OCI-M2 (cell line): ENCODE results near the gene MCUR1.
"Not testable (repeated sequence)": the region's sequence is repeated elsewhere in the genome, so short reads cannot be mapped to it uniquely, and the experiment has no call there.

Experiments
- DNase-seq: peaks from one replicate; lab custom pipeline; 2025; ENCODE audit not compliant: unreplicated experiment; lab: John Stamatoyannopoulos, UW

MCUR1 gene

DNA sequence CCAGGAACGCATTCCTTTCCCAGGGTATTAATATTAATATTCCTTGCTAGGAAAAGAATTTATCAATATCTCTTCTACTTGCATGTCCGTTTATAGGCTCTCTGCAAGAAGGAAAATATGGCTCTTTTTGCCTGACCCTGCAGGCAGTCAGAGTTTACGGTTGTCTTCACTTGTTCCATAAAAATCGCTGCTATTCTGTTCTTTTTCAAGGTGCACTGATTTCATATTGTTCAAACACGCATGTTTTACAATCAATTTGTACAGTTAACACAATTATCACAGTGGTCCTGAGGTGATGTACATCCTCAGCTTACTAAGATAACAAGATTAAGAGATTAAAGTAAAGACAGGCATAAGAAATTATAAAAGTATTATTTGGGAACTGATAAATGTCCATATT, 15.1 kb upstream of the MCUR1 start:
- not testable (repeated sequence) for DNase-seq

DNA sequence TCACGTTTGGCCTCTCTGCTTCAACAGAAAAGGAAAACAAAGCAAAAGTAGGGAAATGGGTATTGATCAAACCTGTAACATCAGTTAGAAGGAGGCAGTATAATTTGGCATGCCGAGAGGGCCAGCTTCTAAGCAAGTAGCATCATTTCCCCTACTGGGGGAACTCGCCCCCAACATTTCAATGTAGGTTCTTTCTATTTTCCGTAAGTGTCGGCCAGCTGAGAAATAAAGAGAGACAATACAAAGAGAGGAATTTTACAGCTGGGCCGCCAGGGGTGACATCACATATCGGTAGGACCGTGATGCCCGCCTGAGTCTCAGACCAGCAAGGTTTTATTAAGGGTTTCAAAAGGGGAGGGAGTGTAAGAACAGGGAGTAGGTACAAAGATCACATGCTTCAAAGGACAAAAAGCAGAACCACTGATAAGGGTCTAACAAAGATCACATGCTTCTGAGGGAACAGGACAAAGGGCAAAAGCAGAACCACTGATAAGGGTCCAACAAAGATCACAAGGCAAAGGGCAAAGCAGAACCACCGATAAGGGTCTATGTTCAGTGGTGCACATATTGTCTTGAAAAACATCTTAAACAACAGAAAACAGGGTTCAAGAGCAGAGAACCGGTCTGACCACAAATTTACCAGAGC, 14.4 kb upstream of the MCUR1 start:
- not testable (repeated sequence) for DNase-seq

DNA sequence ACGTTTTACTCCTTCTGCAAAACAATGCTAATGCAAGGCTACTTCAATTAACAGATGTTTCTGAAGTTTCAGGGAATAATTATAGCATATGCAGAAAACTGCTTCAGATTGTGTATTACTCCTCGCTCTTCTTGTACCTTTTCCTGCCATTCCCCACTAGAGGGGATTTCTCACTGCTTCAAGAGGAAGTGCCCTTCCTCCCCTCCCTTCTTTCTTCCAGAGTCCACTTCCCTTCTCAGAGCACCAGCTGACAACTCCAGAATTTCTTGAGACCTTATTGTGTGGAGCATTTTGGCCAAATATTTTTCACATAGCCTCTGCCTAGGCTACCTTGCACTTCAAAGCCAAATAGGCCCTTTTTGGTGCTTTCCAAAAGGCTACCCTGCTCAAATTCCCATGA, 12.7 kb upstream of the MCUR1 start:
- no peak for DNase-seq

DNA sequence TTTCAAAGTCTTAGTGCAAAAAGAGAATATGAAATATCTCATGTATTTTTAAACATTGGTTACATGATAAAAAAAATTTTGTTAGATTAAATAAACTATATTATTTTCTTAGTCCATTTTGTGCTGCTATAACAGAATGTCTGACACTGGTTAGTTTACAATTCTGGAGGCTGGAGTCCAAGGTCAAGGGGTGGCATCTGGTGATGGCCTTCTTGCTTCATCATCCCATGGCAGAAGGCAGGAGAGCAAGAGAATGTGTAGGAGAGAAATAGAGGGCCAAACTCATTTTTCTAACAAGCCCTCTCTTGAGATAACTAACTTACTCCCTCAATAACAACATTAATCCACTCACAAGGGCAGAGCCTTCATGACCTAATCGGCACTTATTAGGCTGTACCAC, 11.5 kb upstream of the MCUR1 start:
- no peak for DNase-seq

DNA sequence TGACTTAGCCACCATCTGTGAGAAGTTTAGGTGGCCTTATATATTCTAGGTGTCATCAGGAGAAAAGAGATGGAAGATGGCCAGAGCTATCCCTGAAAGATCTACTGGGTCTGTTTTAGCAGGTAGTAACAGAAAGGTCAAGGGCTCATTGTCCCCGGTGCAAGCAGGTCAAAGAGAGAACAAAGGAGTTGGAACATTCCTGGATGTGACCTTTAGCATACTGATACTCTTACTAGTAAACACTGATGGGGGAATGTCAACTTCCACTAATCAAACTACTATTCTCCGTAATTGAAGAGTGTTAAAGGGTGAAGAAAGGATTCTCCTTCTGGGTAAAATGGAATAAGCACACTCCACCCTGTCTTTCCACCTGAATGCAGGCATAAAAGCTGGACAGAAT, 4.0 kb upstream of the MCUR1 start:
- DNase-seq: no peak

DNA sequence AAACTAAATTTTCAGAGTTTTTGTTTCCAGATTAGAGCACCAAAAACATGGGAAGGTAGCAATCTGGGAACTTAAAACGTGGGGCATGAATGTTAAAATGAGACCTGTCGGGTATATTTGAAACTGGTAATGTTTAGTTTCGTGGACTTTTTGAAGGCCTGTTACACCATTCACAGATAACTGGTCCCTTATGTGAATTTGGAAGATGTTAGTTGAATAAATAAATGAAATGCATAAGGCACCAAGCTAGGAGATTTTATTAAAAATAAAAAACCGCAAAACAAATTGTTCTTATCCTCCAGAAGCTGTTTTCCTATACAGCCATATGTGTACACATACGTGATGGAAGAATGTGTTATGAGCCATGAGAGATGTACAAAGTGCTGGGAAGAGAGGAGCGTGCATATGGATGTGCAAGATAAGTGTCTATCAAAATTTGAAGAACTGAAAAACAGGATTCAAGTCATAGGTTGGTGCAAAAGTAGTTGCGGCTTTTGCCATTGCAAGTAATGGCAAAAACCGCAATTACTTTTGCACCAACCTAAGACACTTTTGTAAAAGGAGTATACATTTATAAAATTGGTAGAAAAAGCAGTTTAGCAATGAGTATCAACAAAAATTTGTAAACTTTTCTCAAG, 700 bp upstream of the MCUR1 start:
- DNase-seq: no peak

DNA sequence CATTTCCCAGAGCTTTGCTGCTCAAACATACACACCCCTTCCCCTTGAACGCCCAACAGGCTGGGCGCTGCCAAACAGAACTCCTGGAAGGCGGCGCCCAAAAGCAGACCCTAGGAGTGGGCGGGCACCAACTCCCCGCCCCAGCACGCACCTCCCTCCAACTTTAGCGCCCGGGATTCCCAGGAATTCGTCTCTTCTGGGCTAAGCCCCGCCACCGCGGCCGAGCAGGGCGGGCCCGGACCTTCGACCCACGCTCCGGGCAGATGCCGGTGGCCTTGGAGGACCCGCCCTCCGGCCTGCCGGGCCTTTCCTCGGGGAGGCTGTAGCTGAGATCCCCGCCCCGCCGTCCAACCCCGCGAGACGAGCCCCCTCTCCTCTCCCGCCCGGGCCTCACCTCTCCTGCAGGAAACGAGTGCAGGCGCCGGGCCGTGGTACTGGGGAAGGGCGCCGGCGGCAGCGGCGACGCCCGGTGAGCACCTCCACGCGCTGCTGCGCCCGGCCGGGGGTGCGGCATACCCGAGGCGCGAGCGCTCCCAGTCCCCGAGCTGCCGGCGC, 659 bp downstream of the MCUR1 start:
- no peak for DNase-seq

DNA sequence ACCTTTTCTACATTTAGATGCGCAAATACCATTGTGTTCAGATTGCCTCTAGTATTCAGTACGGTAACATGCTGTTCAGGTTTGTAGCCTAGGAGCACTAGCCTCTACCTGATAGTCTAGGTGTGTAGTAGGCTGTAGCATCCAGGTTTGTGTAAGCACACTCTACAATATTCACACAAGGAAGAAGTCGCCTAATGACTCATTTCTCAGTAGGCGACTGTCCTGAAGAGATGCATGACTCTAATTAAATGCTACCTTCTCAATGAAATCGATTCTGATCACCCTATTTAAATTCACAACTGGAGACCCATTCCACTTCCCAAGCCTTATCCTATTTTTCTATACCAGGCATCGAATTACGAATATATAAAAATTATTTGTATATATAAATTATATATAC, 1.3 kb downstream of the MCUR1 start:
- DNase-seq: no peak

DNA sequence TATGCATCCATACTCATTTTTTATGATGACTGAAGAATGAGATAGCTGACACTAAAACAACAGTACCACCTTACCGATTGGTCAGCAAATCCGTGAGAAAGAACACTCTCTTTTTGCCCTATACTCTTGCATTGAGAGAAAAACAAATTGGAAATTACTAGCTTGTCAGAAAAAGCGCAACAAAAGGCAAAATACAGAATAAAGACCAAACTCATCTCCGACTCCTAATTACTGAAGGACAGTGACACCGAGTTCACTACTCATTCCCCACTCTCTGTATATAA, 2.1 kb downstream of the MCUR1 start:
- DNase-seq: no peak

DNA sequence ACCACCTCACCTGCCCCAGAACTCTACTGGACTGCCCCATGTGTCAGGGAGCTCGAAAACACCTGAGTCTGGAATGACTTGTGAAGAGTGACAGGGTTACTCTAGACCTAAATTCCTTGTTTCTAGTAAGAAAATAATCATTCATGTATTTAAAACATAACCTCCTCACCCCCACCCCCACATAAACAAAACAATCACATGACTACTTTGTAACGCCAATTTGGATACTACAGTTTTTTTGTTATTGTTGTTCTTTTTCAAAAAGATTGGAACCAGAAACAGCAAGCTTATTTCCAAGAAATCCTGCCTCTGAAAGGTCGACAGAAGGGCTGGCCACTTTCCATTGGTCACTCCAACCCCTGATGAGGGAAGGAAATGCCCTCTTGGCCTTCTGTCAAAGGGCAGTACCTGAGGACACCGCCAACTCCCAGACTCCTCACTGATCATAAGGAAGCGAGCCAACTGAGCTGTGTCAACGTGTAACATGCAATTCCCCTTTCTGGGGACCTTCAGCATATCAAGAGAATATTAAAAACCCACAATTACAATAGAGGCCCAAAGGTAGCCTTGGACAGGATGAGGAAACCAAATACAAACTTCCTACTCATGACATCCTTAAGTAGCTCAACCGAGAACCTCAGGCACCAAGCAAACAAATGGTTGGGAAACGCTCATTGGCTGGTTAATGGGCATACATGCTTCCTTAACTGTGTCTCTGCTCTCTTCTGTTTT, 2.6 kb downstream of the MCUR1 start:
- DNase-seq: no peak

DNA sequence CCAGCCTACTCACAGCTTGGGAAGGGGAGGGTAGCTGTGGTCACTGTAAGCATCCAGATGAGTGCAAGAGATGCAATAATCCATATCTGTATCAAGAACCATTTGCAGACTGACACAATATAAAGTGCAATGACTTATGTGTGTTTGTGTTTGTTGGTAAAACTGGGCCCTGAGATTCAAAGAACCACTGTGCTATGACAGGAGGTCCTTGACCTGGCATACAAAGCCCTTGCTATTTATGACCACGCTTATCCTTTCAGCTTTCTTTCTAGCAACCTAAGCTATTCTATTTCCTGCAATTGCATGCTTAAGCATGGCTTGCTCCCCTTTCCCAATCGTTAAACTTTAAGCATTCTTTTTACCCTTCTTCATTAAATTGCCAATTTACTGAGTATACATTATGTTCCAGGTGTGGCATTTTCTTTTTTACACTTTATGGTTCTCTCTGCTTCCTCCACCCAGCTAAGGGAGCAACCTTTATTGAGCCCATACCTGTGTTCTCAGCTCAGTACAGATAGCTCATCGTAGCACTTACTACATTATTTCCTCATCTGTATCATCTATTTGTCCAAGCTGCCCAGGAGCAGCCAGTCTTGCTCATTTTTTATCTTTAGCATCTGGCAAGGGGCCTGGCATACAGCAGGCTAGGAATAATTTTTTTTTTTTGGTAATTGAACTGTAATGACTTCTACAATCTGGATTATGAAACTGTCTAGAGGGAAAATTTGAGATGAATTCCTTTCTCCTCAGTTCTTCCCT, 3.5 kb downstream of the MCUR1 start:
- no peak for DNase-seq

DNA sequence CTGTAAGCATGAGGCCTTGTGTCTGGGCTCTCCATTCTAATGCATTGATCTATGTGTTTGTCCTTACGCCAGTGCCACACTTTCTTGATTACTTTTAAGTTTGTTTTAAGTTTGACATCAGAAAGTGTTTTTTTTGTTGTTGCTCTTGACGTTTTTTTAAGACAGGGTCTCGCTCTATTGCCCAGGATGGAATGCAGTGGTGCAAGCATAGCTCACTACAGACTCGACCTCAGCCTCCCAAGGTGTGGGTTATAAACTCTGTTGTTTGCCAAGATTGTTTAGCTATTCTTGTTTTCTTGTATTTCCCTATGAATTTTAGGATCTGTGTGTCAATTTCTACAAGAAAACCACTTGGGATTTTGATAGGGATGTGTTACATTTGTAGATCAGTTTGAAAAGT, 5.6 kb downstream of the MCUR1 start:
- DNase-seq: no peak

DNA sequence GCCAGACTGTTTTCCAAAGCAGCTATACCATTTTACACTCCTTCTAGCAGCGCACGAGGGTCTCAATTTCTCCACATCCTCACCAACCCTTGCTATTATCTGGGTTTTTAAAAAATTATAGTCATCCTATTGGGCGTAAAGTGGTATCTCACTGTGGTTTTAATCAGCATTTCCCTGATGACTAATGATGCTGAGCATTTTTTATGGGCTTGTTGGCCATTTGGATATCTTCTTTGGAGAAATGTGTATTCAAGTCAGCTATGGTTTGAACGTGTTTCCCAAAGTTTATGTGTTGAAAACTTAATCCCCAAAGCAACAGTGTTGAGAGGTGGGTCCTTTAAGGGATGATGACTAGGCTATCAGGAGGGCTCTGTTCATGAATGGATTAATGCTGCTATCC, 6.7 kb downstream of the MCUR1 start:
- no peak for DNase-seq

DNA sequence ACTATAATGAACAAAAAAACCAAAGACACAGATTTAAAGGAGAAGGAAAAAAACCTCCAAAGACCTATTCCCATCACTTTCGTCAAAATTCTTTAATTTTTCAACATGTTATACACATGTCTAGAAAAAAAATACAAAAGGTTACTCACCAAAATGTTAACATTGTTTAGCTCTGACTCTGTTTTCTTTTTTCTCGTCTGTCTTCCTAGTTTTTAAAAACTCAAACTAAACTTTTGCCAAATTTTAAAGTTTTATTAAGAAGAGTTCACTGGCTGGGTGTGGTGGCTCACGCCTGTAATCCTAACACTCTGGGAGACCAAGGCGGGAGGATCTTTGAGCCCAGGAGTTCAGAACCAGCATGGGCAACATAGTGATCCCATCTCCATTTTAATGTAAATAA, 10.8 kb downstream of the MCUR1 start:
- DNase-seq: no peak

DNA sequence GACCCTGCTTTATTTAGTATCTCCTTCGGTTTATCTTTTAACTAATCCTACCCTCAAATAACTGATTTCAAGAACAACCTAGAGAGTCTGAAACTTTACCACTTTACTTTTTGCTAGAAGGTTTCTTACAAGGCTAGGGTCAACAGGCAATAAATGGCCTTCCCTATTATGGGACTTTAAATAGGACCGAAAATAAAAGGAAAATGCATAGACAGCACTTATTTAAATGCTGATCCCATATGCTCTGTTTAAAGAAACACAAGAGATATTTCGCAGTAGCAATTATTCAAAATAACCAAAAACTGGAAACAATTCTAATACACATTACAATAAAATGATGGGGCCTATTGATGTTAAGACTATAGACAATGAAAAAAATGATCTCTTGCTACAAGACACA, 13.7 kb downstream of the MCUR1 start:
- DNase-seq: no peak

DNA sequence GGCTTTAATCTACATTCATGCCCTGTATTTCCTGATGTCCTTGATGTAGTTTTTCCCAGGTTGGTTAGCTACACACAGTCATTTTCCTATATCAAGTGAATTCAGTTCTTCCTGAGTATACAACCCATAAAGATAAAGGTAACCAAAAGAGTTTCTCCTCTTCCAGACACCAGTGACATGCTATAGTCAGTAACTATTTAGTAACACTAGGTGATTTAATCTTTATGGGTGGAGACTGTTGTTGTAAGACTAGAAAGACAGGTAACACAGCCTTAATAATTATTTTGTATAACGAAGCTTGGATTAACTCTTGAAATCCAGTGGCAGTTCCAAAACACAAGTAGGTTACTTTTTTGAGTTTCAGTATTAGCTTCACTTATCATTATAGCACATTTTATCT, 17.6 kb downstream of the MCUR1 start:
- no peak for DNase-seq

DNA sequence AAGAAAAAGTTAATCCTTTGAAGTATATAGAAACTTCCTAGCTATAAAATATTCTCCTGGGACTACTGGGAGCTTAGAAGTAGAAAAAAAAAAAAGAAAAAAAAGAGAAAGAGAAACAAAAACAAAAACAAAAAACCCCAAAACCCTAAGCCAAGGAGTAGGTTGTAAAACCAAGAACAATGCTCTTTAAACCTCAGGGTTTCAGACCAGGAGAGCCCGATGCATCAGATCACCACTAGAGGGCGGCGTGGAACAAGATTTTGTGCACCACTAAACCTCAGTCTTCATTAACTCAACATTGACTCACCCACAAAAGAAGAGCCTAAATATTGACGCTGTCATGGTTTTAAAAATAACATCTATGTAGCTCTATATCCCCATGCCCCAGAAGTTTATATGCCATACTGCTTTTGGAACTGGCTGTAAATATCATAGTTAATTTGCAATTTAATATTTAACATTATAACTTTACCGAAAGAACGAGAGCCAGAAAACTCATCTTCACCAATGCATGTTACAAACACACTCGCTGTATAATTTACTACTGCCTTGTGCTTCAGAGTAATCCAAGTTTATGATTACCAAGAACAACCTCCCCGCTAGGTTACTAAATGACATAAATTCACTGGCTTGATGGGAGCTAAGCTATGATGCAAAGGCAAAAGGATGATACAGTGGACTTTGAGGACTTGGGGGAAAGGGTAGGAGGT, 19.2 kb downstream of the MCUR1 start:
- peak; percentile 73 for DNase-seq

DNA sequence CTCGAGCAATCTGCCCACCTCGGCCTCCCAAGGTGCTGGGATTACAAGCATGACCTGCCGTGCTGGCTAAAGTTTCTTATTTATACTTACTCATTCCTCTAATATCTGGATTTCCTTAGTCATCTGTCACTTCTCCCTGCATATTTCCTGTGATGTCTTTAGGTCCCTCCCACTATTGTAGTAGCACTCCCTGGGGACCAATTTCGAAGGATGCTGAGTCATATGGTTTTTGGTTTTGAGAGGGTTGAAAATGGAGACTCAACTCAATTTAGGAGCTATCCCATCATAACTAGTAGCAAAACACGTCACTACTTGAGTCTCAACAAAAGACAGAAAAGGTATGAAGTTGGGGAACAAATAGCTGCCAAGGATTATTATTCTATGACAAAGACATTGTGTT, 20.2 kb downstream of the MCUR1 start:
- no peak for DNase-seq

DNA sequence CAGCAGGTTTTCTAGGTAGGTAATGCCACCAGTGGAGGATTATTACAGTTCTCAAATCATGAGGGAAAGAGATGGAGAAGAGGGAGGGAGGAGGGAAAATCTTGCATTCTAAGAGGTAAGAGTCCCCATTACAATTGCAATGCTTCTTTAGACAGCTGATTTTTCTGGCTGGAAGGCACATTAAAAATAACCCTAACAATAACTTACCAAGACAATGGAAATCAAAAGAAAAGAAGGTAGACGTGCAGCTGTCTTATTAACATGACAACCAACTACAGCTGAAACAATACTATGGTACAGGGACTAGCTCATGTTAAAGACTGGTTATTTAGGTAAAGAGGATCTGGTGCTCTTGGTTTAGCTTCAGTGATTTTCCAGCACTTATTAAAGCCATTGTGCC, 24.6 kb downstream of the MCUR1 start:
- DNase-seq: no peak

DNA sequence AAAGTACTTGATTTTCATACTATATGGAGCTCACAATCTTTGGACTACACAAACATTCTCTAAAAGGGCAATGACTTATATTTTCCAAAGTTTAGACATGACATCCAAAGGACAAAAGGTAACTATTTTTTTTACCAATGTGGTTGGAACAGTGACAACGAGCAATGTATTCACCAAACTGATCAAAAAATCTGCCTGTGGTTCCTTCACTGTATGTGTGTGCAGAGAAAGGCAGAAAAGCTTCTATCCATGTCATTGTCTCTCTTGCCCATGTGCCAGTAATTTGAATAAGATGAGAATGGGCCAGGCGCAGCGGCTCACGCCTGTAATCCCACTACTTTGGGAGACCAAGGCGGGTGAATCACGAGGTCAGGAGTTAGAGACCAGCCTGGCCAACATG, 25.5 kb downstream of the MCUR1 start:
- no peak for DNase-seq

DNA sequence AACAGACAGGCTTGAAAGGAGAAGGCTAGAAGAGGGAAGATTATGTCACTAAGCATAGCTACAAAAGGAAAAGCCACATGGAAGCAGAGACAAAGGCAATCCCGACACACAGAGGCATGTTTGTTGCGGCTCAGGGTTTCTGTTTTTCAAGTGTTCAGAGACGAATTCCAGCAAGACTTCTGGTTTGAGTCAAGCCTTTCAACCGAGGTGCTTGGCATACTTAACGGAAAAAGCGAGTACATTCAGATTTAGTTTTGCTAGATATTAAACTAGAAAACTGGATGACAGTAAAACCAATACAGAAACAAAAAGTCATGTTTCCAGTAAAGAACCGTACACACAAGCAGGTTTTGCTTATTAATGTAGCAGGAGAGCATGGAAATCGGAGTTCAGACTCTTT, 27.2 kb downstream of the MCUR1 start:
- no peak for DNase-seq
